Mesodermal cell (in vitro differentiated cells): ENCODE data around the gene PAX8.

ENCODE experiments used
- H3K27ac ChIP-seq: 2 replicates; pipeline ENCODE4 v1.7.0; 2013; ENCODE audit warnings: mild to moderate bottlenecking, low read depth, low read length, moderate library complexity; ENCODE audit not compliant: severe bottlenecking
- H3K36me3 ChIP-seq: 2 replicates; pipeline ENCODE4 v1.7.1; 2013; ENCODE audit warnings: mild to moderate bottlenecking, low read length, moderate library complexity; ENCODE audit not compliant: control insufficient read depth, insufficient read depth
- H3K4me1 ChIP-seq: one replicate; pipeline ENCODE4 v1.7.1; 2013; ENCODE audit warnings: mild to moderate bottlenecking, low read length; ENCODE audit not compliant: insufficient read depth, control insufficient read depth, poor library complexity, severe bottlenecking
- H3K4me3 ChIP-seq: 2 replicates; pipeline ENCODE4 v1.7.0; 2013; ENCODE audit warnings: low read length, control low read depth, mild to moderate bottlenecking; ENCODE audit not compliant: insufficient read depth, poor library complexity, severe bottlenecking; ENCODE audit errors: extremely low read depth
- H3K9me3 ChIP-seq: 2 replicates; pipeline ENCODE4 v1.7.1; 2013; ENCODE audit warnings: mild to moderate bottlenecking, low read length, moderate library complexity; ENCODE audit not compliant: control insufficient read depth
- WGBS, 2 experiments: methylation state at CpG; one replicate each; pipeline ENCODE4 v1.1.5; 2013; ENCODE audit warnings: missing lambda C conversion rate in 2 of 2; ENCODE audit not compliant: insufficient coverage in 2 of 2; 5-methylcytosine and 5-hydroxymethylcytosine counted together

Gene PAX8

GRCh38 chr2:113180131-113180946, 98.4 kb downstream of the PAX8 start:
- H3K27ac ChIP-seq: no peak overlapping the region

GRCh38 chr2:113179446-113180045, 99.2 kb downstream of the PAX8 start:
- Histone ChIP-seq H3K9me3 (no peaks in the 10 kb centered on the region), H3K27ac (no peak overlapping the region), H3K4me1 (peaks cover 22% of the 10 kb centered on the region), H3K36me3 (no peaks in the 10 kb centered on the region), H3K4me3 (no peak overlapping the region)
- WGBS, 2 experiments: 91 to 97% methylated on average over 7 to 8 of the region's 8 CpGs

More at GRCh38 chr2:113180131-113180946, 98.4 kb downstream of the PAX8 start:
- Histone ChIP-seq H3K4me1 (peaks cover 19% of the 10 kb centered on the region), H3K36me3 (no peaks in the 10 kb centered on the region), H3K4me3 (no peak overlapping the region), H3K9me3 (no peaks in the 10 kb centered on the region)
- WGBS, 2 experiments: 70 to 76% methylated on average over 13 to 14 of the region's 17 CpGs

GRCh38 chr2:113178891-113179290, 99.8 kb downstream of the PAX8 start:
- Histone ChIP-seq H3K36me3 (no peaks in the 10 kb centered on the region), H3K27ac (no peak overlapping the region), H3K4me1 (peaks cover 22% of the 10 kb centered on the region), H3K9me3 (no peaks in the 10 kb centered on the region), H3K4me3 (no peak overlapping the region)
- 93 to 100% methylated on average over 1 to 4 of the region's 4 CpGs for WGBS, 2 experiments

GRCh38 chr2:113178069-113178746, 100.5 kb downstream of the PAX8 start:
- no peak overlapping the region for H3K4me3 ChIP-seq
- no peaks in the 10 kb centered on the region for H3K36me3 ChIP-seq
- no peak overlapping the region for H3K27ac ChIP-seq
- no peaks in the 10 kb centered on the region for H3K9me3 ChIP-seq
- 92 to 94% methylated on average over 6 to 8 of the region's 11 CpGs for WGBS, 2 experiments
- peaks cover 22% of the 10 kb centered on the region for H3K4me1 ChIP-seq

DNA sequence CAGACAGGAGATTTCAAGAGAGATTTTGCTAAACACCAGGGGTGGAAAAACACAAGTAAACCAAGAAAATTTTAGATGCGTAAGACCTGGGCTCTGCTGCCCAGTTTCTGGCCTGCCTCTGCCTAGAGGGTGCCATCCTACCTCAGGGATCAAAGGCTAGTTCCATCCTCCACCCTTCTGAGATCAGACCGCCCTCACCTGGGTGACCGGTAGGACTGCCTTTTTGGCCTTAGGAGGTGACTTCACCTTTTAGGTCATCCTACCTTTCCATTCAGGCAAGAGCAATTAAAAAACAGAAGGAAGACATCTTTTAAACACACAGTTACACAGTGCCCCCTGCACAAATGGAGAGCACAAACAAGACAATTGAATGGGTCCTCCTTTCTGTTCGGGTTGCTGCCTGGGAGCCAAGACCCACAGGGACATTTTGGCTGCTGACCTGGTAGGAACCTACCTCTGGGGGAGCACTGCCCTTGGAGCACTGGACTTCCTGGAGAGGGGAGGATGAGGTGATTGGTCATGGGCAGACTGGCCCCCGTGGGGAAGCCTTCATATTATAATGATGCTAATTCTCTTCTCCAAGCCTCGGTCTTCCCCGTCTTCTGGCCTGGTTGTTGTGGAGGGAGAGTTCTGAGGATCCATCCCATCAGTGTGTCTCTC, 101.9 kb downstream of the PAX8 start:
- H3K27ac ChIP-seq: no peak overlapping the region
- H3K4me3 ChIP-seq: no peak overlapping the region
- H3K4me1 ChIP-seq: peaks cover 22% of the 10 kb centered on the region
- H3K36me3 ChIP-seq: no peaks in the 10 kb centered on the region
- WGBS, 2 experiments: 85 to 98% methylated on average over 3 to 4 of the region's 7 CpGs
- no peaks in the 10 kb centered on the region for H3K9me3 ChIP-seq

- WGBS, 2 experiments: 83 to 93% methylated on average over 8 to 9 of the region's 11 CpGs
- Histone ChIP-seq H3K27ac (no peak overlapping the region), H3K36me3 (no peaks in the 10 kb centered on the region), H3K9me3 (no peaks in the 10 kb centered on the region), H3K4me3 (no peak overlapping the region), H3K4me1 (peaks cover 17% of the 10 kb centered on the region)
Measured at GRCh38 chr2:113175736-113176695, 102.7 kb downstream of the PAX8 start.

DNA sequence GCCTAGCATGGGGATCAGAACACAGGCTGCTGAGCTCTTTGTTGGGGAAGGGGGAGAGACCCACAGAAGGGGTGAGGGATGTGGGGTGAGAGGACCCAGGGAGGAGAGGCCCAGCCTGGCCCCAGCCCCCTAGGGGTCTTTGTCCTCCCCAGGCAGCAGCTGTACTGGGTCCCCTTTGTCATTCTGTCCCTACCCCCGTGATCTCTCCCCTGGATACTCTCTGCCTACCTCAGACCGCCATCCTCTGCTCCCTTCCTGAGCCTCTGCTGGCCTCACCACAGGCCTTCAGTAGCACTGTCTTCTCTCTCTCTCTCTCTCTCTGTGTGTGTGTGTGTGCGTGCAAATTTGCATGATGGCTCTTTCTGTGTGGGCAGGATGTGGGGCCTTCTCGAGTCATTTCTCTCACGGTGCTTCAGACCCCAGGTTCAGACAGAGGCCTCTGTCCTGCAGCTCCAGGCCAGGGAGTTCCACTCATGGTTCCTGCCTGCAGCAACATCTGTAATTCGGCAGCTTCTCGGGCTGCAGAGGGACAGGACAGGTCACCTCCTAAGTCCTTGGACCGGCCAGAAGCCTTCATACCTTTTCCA, 103.6 kb downstream of the PAX8 start:
- Histone ChIP-seq H3K9me3 (no peaks in the 10 kb centered on the region), H3K36me3 (no peaks in the 10 kb centered on the region), H3K27ac (no peak overlapping the region), H3K4me3 (no peak overlapping the region), H3K4me1 (peaks cover 13% of the 10 kb centered on the region)
- 51 to 80% methylated on average over 3 to 4 of the region's 8 CpGs for WGBS, 2 experiments

DNA sequence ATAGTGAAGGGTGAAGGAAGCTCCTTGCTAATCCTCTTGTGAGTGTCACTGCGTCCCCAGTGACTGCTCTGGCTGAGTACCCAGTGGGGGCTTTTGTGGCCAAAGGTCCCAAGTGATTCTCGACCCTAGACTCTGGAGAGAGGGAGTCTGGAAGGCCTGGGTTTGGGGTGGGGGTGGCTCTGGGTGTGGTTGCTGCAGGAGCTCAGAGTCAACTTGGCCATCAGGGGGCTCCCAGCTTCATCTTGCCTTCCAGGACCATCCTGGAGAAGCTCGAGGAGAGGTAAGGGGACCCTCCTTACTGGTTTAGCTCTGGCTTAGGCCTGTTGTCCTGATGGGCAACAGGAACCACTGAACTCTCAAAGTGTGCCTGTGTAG, 104.4 kb downstream of the PAX8 start:
- H3K9me3 ChIP-seq: no peaks in the 10 kb centered on the region
- no peak overlapping the region for H3K27ac ChIP-seq
- H3K4me1 ChIP-seq: peaks cover 8% of the 10 kb centered on the region
- 88 to 91% methylated on average over 1 to 3 of the region's 3 CpGs for WGBS, 2 experiments
- no peaks in the 10 kb centered on the region for H3K36me3 ChIP-seq
- no peak overlapping the region for H3K4me3 ChIP-seq

DNA sequence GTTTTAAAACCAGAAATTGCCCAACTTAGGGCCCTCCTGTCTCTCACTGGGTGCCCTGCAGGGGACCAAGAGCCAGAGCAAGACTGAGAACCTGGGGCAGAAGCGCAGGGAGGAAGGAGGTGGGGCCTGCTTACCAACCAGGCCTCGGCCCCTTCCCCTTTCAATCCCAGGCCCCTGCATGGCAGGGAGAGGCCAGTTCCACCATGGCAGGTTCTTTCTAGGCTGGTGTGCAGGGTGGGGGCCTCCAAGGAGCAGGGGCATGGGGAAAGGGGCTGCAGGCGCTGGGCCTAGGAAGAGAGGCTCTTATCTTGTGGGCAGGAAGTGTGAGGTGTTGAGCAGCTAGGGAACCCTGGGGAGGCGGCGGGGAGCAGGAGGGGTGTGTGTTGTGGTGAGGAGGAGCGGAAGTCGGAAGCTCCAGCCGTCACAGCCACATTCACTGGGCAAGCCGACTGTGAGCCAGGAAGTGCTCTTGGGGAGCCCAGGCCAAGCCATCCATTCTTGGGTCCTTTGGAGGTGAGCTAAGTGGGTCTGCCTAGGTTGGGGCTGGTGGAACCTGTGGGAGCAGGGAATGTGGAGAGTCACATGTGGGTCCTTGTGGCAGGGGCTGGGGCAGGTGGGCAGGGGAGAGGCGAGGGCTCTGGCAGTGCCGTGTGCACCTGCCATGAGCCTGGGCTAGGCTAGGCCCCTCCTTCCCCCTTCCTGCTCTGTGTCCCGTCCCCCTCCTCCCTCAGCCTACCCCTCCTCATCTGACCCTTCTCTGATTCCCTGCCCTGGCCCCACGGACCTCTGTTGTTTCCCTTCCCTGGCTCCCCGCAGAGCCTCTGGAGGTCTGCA, 105.0 kb downstream of the PAX8 start, which contains the start of gene PSD4:
TSS of gene PSD4 (plus strand) at position 430 of the 834 bp plus-strand sequence. CDS start 8,486 bp downstream, outside the sequence.
- no peaks in the 10 kb centered on the region for H3K36me3 ChIP-seq
- 77 to 79% methylated on average over 8 to 9 of the region's 14 CpGs for WGBS, 2 experiments
- H3K4me1 ChIP-seq: peaks cover 8% of the 10 kb centered on the region
- no peak within 1 kb of the TSS for H3K27ac ChIP-seq
- H3K4me3 ChIP-seq: no peak within 1 kb of the TSS
- H3K9me3 ChIP-seq: no peaks in the 10 kb centered on the region
